Neural cell (in vitro differentiated cells): ENCODE data around the gene NOG.

Source experiments
- CTCF ChIP-seq: fragments of 450-650 bp; IDR thresholded peaks from 2 replicates; pipeline ENCODE4 v1.5.1; 2014; ENCODE audit warnings: antibody characterized with exemption, mild to moderate bottlenecking, moderate library complexity; ENCODE audit not compliant: poor library complexity, severe bottlenecking
- EP300 ChIP-seq: fragments of 450-650 bp; conservative IDR thresholded peaks from 2 replicates; pipeline ENCODE4 v1.6.1; 2014; ENCODE audit warnings: antibody characterized with exemption, mild to moderate bottlenecking, moderate library complexity; ENCODE audit not compliant: poor library complexity, severe bottlenecking
- EZH2 ChIP-seq: fragments of 200-600, 300-800 bp; shearing (Covaris generic), sonication (generic); IDR thresholded peaks from 2 replicates; pipeline ENCODE4 v1.6.1; 2014; ENCODE audit warnings: antibody characterized with exemption, low read length, borderline replicate concordance, mild to moderate bottlenecking; ENCODE audit not compliant: insufficient read depth, poor library complexity, severe bottlenecking
- MXI1 ChIP-seq: fragments of 450-650 bp; conservative IDR thresholded peaks from 2 replicates; pipeline ENCODE4 v1.6.1; 2014; ENCODE audit warnings: antibody characterized with exemption, mild to moderate bottlenecking; ENCODE audit not compliant: poor library complexity, severe bottlenecking
- POLR2AphosphoS5 ChIP-seq: IDR thresholded peaks from 2 replicates; pipeline ENCODE4 v1.6.1; 2012
- REST ChIP-seq: IDR thresholded peaks from 2 replicates; pipeline ENCODE4 v1.6.1; 2012; ENCODE audit warnings: borderline replicate concordance
- TAF1 ChIP-seq: IDR thresholded peaks from 2 replicates; pipeline ENCODE4 v1.6.1; 2012; ENCODE audit warnings: low read depth

- TF ChIP-seq CTCF (no peak), POLR2AphosphoS5 (no peak), EZH2 (no peak), EP300 (no peak), MXI1 (no peak), REST (no peak), TAF1 (no peak)
Measured at GRCh38 chr17:56629531-56630075, 36.1 kb downstream of the NOG start.
